Ureter (tissue), 1 donor: ENCODE data around the gene MVK. TPM values are rescaled to one million over a fixed set of nuclear protein-coding genes. Genes with fewer than 3 reads are reported as not detected.

Experiments used
- DNase-seq: peaks from one replicate; pipeline ENCODE4 v3.0.0-alpha.2; 2020; ENCODE audit warnings: low spot score
- total RNA-seq: library from RNA; stranded (reverse); gene quantifications from one replicate; pipeline ENCODE4 v1.2.4, GENCODE V29; 2023
- donor health status: DM: yes; HTN: yes; CAD: no.

MVK gene
- total RNA-seq, 1 donor from 2014 or later = 44.0 TPM

DNA sequence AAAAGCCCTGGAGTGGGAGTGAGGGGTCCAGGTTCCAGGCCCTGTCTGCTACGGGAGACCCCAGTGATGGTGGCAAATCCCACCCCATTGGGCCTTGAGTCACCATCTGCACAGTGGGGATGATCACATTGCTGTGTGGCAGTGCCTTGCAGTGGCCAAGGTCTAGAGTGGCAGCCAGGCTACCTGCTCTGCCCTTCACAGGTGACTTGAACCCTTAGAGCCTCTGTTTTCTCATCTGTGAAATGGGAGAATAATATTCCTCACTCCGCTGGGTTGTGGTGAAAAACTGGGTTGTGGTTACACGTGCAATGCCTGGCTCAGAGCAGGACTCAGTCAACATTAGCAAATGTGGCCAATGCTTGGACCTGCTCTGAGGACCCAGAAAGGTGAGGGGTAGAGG lies 58.2 kb downstream of the MVK start:
- no peak for DNase-seq

DNA sequence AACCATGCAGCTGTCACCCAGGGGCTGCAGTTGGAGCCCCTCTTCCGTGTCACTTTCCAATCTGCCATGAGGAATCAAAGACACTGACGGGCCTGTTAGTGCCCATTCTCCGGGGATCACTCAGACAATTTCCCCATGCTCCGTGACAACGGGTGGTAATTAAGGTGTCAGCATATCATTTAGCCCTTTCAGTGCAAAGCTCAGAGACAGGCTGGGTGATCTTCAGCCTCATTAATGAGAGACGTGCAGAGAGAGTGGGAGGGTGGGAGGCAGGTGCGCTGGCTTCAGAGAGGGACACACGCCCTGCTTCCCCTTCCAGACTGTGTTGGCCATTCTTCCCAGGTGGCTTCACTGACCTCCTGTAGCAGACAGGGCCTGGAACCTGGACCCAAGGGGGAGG lies 58.7 kb downstream of the MVK start:
- DNase-seq = no peak

DNA sequence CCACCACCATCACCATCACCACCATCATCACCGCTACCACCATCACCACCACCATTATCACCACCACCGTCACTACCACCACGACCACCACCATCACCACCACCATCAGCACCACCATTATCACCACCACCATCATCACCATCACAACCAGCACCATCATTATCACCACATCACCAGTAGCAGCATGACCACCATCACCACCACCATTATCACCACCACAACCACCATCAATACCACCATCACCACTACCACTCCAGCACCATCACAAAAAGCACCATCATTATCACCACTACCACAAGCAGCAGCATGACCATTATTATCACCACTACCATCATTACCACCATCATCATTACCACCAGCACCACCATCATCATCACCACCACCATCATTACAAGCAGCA lies 62.1 kb downstream of the MVK start:
- no peak for DNase-seq

DNA sequence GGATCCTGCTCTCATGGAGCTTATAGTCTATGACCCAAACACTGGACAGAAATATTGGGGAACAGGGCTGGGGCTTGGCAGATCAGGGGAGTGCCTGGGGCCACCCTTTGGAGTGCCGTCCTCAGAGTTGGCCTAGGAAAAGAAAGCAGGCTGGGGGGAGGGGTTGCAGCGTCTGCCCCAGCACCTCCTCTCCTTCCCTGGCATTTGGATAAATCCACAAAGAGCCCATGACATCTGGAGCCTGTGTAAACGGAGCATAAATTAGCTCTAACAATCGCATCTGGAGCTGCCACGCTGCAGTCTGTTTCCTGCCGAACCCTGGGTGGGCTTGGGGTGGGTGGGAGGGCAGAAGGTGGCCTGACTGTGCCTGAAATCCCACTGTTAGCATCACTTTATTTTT lies 63.8 kb downstream of the MVK start:
- no peak for DNase-seq

DNA sequence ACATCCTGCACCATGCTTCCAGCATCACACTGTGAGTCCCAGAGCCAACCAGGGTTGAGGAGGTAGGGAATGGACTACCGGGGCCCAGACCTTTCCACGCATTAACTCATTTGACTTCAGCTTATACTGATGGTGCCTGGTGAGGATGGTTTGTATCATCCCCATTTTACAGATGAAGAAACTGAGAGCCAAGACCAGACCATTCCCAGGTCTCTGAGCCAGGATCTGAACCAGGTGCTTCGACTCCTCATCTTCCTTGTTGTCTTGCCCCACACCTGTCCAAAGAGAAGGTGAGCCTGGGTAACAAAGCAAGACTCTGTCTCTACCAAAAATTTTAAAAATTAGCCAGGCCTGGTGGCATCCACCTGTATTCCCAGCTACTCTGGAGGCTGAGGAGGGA lies 64.4 kb downstream of the MVK start:
- no peak for DNase-seq

DNA sequence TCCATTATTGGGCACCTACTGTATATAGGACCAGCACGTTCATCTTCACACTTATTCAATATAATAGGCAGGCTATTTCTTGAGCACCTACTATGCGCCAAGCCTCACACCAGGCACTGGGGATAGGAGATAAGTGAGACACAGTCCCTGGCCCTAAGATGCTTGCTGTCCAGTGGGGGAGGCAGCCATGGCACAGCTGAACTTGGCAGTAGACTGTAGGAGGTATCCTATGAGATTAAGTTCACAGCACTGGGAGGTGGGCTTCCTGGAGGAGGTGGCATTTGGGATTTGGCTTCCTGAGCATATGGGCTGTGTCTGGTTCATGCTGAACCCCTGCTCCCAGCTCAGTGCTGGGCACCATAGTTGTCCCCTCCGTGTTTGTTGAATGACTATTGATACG lies 65.1 kb downstream of the MVK start:
- DNase-seq = no peak

- DNase-seq = no peak
Observed at GRCh38 chr12:109639151-109639872, 65.7 kb downstream of the MVK start.

- DNase-seq = no peak
Observed at GRCh38 chr12:109640961-109641360, 67.4 kb downstream of the MVK start.

DNA sequence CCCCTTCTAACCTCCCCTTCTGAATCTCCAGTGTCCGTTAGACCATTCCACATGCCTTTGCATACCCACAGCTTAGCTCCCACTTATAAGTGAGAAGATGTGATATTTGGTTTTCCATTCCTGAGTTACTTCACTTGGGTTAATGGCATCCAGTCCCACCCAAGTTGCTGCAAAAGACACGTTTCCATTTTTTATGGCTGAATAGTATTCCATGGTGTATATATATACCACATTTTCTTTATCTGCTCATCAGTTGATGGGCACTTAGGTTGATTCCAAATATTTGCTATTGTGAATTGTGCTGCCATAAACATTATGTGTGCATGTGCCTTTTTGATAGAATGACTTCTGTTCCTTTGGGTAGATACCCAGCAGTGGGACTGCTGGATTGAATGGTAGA lies 67.8 kb downstream of the MVK start:
- no peak for DNase-seq

GRCh38 chr12:109642506-109643132 lies 69.0 kb downstream of the MVK start:
- DNase-seq = no peak

- DNase-seq = no peak
Observed at GRCh38 chr12:109645194-109645593, 71.6 kb downstream of the MVK start.

- no peak for DNase-seq
Observed at GRCh38 chr12:109645708-109646107, 72.1 kb downstream of the MVK start.

Other genes starting within 250 kb of the MVK start
- gene MYO1H, start 225.9 kb upstream of the MVK start, total RNA-seq = not detected
- gene KCTD10, start 96.5 kb upstream of the MVK start, total RNA-seq = 86.9 TPM
- 46.4 TPM for gene UBE3B, start 96.2 kb upstream of the MVK start, total RNA-seq
- gene MMAB, start 290 bp upstream of the MVK start, total RNA-seq = 65.8 TPM
- 0.73 TPM for gene FAM222A, start 140.0 kb downstream of the MVK start, total RNA-seq